ENCODE data around the gene APOBR. TPM values are rescaled to one million over a fixed set of nuclear protein-coding genes. Genes with fewer than 3 reads are reported as not detected.

APOBR gene
- total and polyA plus RNA-seq, 2 of the 13 experiments (the other 11 are each of a cell fraction or from before 2014, with no cell fraction given), result 0.03 TPM; not detected in 1

GRCh38 chr16:28504707-28505404 is 10.4 kb downstream of the APOBR start (continued):
- TF ChIP-seq FUBP1 (CRISPR knock-in tag; IDR thresholded peaks at IDR 0.05; ENCODE audit: borderline replicate concordance) (no peak), ZNF205 (CRISPR knock-in tag; IDR thresholded peaks at IDR 0.05) (no peak), ZBTB7B (CRISPR knock-in tag; IDR thresholded peaks at IDR 0.05) (no peak), MEF2D (CRISPR knock-in tag; IDR thresholded peaks at IDR 0.05) (no peak), ZNF530 (CRISPR knock-in tag; IDR thresholded peaks at IDR 0.05; ENCODE audit: low read depth) (no peak), RXRB (CRISPR knock-in tag; IDR thresholded peaks at IDR 0.05; ENCODE audit: borderline replicate concordance) (no peak), ZBTB46 (CRISPR knock-in tag; IDR thresholded peaks at IDR 0.05; ENCODE audit: borderline replicate concordance) (no peak)

- WGBS (ENCODE audit: low lambda C conversion rate), result 4% methylated on average over 14 of the region's 14 CpGs
- no TSS peak for BruUV-seq (replicated peaks)
- ChIA-PET CTCF (ENCODE audit: low intra/inter-chr PET ratio, low total read pairs) (no interaction called here), POLR2A (interaction anchor here (0.6 to 1.5 kb wide), 3 partner anchors 13 to 33 kb away, joined by 3 to 5 read pairs (median 3); partner anchors contain the start of gene NUPR1)
- no peak overlapping the region for H2AFZ ChIP-seq (ENCODE audit: low read length)
- peak overlapping the region; percentile 38 for H3K9ac ChIP-seq (ENCODE audit: insufficient read depth, low read depth, low read length)
- ATAC-seq, result peak; percentile 64
- intact Hi-C loops (cut with micrococcal nuclease; ENCODE audit: unreplicated experiment), result no loop called here
- H3K4me1 ChIP-seq (ENCODE audit: insufficient read depth, low read length), result peaks cover 55% of the 10 kb centered on the region
- no peaks in the 10 kb centered on the region for H3K36me3 ChIP-seq (replicated peaks in 1 of 2; ENCODE audit: control insufficient read depth in 1 of 2, insufficient read depth in 2 of 2, low read length in 2 of 2)
- H3K9me3 ChIP-seq (ENCODE audit: low read length), result no peaks in the 10 kb centered on the region
- no peaks in the 10 kb centered on the region for H3K79me2 ChIP-seq (ENCODE audit: insufficient read depth, low read length)
- peak overlapping the region; percentile 65 for H3K4me2 ChIP-seq (ENCODE audit: low read depth, low read length)
- no peaks in the 10 kb centered on the region for H4K20me1 ChIP-seq (ENCODE audit: insufficient read depth, low read length)
- peak overlapping the region in 2 of 3 experiments; percentile 11 to 34; a peak in 3 of 6 replicates for H3K4me3 ChIP-seq (replicated peaks in 1 of 3; ENCODE audit: insufficient read depth in 1 of 3, low read depth in 2 of 3, low read length in 3 of 3)
- in situ Hi-C loops (cut with HindIII; ENCODE audit: extremely low pct_ligation_motif_present, low pct_unique_long_range_greater_than_20kb), result no loop called here
- peak; percentile 84 for FAIRE-seq
- peak; percentile 81 for DNase-seq (ENCODE audit: low spot score)
- H3K27me3 ChIP-seq (ENCODE audit: control insufficient read depth in 1 of 2, insufficient read depth in 2 of 2, low read length in 2 of 2), result peaks cover 0 to 12% of the 10 kb centered on the region in 2 experiments; a peak in 3 of 5 replicates
- H3K27ac ChIP-seq (ENCODE audit: extremely low read length, insufficient read depth, low read length), result no peak overlapping the region
- TF ChIP-seq MXI1 (IDR thresholded peaks at IDR 0.05; ENCODE audit: borderline replicate concordance, low read depth, low read length) (no peak), ZNF333 (CRISPR knock-in tag; IDR thresholded peaks at IDR 0.05; ENCODE audit: borderline replicate concordance) (no peak), THAP8 (CRISPR knock-in tag; IDR thresholded peaks at IDR 0.05; ENCODE audit: borderline replicate concordance) (peak; percentile 45; the same call in 1 of the 2 replicates), SOX6 (IDR thresholded peaks at IDR 0.05) (no peak), SOX6 (CRISPR knock-in tag; IDR thresholded peaks at IDR 0.05) (peak; percentile 81), PHF20 (CRISPR knock-in tag; IDR thresholded peaks at IDR 0.05) (no peak), MTF2 (CRISPR knock-in tag; IDR thresholded peaks at IDR 0.05; ENCODE audit: borderline replicate concordance) (no peak)
These were observed 11.2 kb downstream of the APOBR start for GRCh38 chr16:28505489-28506137.

All from HepG2 (cell line).